Uterus (tissue), 4 donors: ENCODE results near the gene C2orf92. TPM values are rescaled to one million over a fixed set of nuclear protein-coding genes. Genes with fewer than 3 reads are reported as not detected.

Experiments
- DNase-seq, 2 donors: peaks; one replicate each; pipeline ENCODE4 v3.0.0-alpha.2; 2019 to 2020
- H3K27ac ChIP-seq, 2 donors: fragments of 200-600 bp; sonication (generic); 1 replicate in 1 of 2; 2 replicates in 1 of 2; pipeline ENCODE4 v1.5.1; 2016 to 2018
- H3K27me3 ChIP-seq, 2 donors: fragments of 200-600 bp; sonication (generic); one replicate each; pipeline ENCODE4 v1.5.1; 2018 to 2019; ENCODE audit warnings: control low read depth in 1 of 2
- H3K36me3 ChIP-seq, 2 donors: fragments of 200-600 bp; sonication (generic); one replicate each; pipeline ENCODE4 v1.5.1; 2019; ENCODE audit warnings: control low read depth in 1 of 2
- H3K4me1 ChIP-seq, 2 donors: fragments of 200-600 bp; sonication (generic); one replicate each; pipeline ENCODE4 v1.5.1; 2018 to 2019; ENCODE audit warnings: control low read depth in 1 of 2
- H3K4me3 ChIP-seq, 2 donors: fragments of 200-600 bp; sonication (generic); 1 replicate in 1 of 2; 2 replicates in 1 of 2; pipeline ENCODE4 v1.5.1; 2018 to 2019; ENCODE audit warnings: mild to moderate bottlenecking in 1 of 2
- H3K9me3 ChIP-seq, 2 donors: fragments of 200-600 bp; sonication (generic); one replicate each; pipeline ENCODE4 v1.5.1; 2019; ENCODE audit warnings: control low read depth in 1 of 2
- CTCF ChIP-seq, 4 experiments: fragments of 200-600 bp in 2 of 4; fragments of 450-650 bp in 2 of 4; sonication (generic) in 2 of 4; IDR thresholded peaks; one replicate each; pipeline ENCODE4 v1.5.1; 2016 to 2019; ENCODE audit warnings: antibody characterized with exemption in 4 of 4, mild to moderate bottlenecking in 2 of 4, moderate library complexity in 1 of 4
- POLR2A ChIP-seq, 2 donors: fragments of 450-650 bp; IDR thresholded peaks; one replicate each; pipeline ENCODE4 v1.6.1; 2016; ENCODE audit warnings: antibody characterized with exemption in 2 of 2, mild to moderate bottlenecking in 1 of 2, moderate library complexity in 1 of 2
- intact Hi-C: fragments of 100-400 bp; cut with DNase I; formaldehyde crosslinking; loops from one replicate; pipeline ENCODE4 v1.15.1; 2023; ENCODE audit warnings: low total_unique reads
- small RNA-seq: library from RNA; depleted of rRNA; stranded (forward); fragments of <200 nt; gene quantifications from one replicate; pipeline ENCODE3, GENCODE V24; 2016
- total RNA-seq, 4 donors: library from RNA; depleted of rRNA in 3 of 4; stranded (reverse); fragments of >200 nt in 3 of 4; gene quantifications; one replicate each; pipeline versions ENCODE4 v1.1.0 to v1.2.4, GENCODE V29; 2014 to 2023
- donor health status: DM: yes; HTN: yes; CAD: no.

C2orf92 gene
- total RNA-seq, 4 donors from 2014 or later: 5.4 to 17.9 (median 14.0) TPM

GRCh38 chr2:97750017-97750416 lies 80.5 kb downstream of the C2orf92 start:
- Histone ChIP-seq H3K4me1 (no peaks in the 10 kb centered on the region), H3K27me3 (no peaks in the 10 kb centered on the region), H3K4me3 (no peak overlapping the region), H3K9me3 (no peaks in the 10 kb centered on the region), H3K27ac (no peak overlapping the region), H3K36me3 (no peaks in the 10 kb centered on the region)
- DNase-seq: no peak
- intact Hi-C loops: no loop called here
- TF ChIP-seq CTCF (IDR thresholded peaks at IDR 0.05) (no peak), POLR2A (IDR thresholded peaks at IDR 0.05) (no peak)

- H3K4me1 ChIP-seq: no peaks in the 10 kb centered on the region
- intact Hi-C loops: no loop called here
- no peaks in the 10 kb centered on the region for H3K27me3 ChIP-seq
- H3K9me3 ChIP-seq: no peaks in the 10 kb centered on the region
- no peak for DNase-seq
- TF ChIP-seq CTCF (IDR thresholded peaks at IDR 0.05): no peak
- H3K36me3 ChIP-seq: no peaks in the 10 kb centered on the region
- H3K4me3 ChIP-seq: no peak overlapping the region
- no peak overlapping the region for H3K27ac ChIP-seq
Observed at GRCh38 chr2:97751752-97752151, 82.2 kb downstream of the C2orf92 start.

Small RNA genes within 50 kb of the gene (small RNA-seq; reads per million reads assigned to genes)
- not detected for gene RNU4-8P

Other genes starting within 250 kb of the C2orf92 start
- 100 to 1,000 TPM in 1 of 4 donors, 10 to 100 TPM in 3; 47.4 to 214 (median 77.3) TPM for gene ANKRD36B, start 79.8 kb upstream of the C2orf92 start, total RNA-seq
- gene COX5B, start 23.7 kb upstream of the C2orf92 start, total RNA-seq: 1,000 to 10,000 TPM in 1 of 4 donors, 100 to 1,000 TPM in 3; 104 to 1,249 (median 289) TPM
- gene ACTR1B, start 5.7 kb upstream of the C2orf92 start, total RNA-seq: 10 to 100 TPM; 33.2 to 91.2 (median 69.3) TPM
- 10 to 100 TPM in 1 of 4 donors, 1 to 10 TPM in 3; 3.3 to 11.2 (median 5.1) TPM for gene ZAP70, start 43.9 kb downstream of the C2orf92 start, total RNA-seq